ENCODE results near the gene TET2. TPM values are rescaled to one million over a fixed set of nuclear protein-coding genes. Genes with fewer than 3 reads are reported as not detected.

Gene TET2
- polyA plus RNA-seq, 1 donor: 33.3 TPM

GRCh38 chr4:105140684-105141490 lies 5.8 kb upstream of the TET2 start:
- DNase-seq: peak; percentile 45

- peak; percentile 30 for DNase-seq
Measured at GRCh38 chr4:105145156-105145902, 1.3 kb upstream of the TET2 start.

DNA sequence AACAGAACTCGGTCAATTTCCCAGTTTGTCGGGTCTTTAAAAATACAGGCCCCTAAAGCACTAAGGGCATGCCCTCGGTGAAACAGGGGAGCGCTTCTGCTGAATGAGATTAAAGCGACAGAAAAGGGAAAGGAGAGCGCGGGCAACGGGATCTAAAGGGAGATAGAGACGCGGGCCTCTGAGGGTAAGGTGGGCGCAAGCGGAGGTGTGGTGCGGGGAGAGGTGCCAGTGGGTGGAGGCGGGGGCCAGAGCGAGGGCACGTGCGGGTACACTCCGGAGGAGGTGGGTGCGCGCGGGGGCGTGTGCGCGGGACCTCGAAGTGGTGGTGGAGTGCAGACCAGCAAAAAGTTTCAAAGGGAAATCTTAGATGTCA lies 787 bp upstream of the TET2 start:
- no peak for DNase-seq

GRCh38 chr4:105147016-105147552 lies 408 bp downstream of the TET2 start:
- DNase-seq: peak; percentile 70

GRCh38 chr4:105147553-105148161 lies 981 bp downstream of the TET2 start:
- DNase-seq: no peak

GRCh38 chr4:105148356-105148755 lies 1.7 kb downstream of the TET2 start:
- no peak for DNase-seq

- DNase-seq: no peak
Measured at GRCh38 chr4:105148776-105149175, 2.1 kb downstream of the TET2 start.

DNA sequence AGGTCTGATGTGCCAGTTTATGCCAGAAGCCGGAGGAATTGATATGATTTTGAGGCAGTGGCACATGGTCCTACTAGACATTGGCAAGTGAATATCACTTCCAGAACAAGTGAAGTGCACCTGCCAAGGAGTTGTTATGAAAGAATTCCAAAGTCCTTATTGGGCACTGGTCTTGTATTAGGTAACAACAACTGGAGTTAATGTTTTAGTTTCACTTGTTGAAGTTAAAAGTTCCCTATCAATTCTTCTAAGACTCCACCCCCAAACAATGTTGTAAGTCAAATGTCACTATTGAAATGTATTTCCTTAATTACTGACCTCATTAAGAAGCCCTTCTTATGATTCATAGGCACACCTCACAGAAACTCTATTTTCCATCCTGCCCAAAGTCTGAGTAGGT lies 3.1 kb downstream of the TET2 start:
- no peak for DNase-seq

GRCh38 chr4:105150503-105150902 lies 3.8 kb downstream of the TET2 start:
- DNase-seq: peak; percentile 24

DNA sequence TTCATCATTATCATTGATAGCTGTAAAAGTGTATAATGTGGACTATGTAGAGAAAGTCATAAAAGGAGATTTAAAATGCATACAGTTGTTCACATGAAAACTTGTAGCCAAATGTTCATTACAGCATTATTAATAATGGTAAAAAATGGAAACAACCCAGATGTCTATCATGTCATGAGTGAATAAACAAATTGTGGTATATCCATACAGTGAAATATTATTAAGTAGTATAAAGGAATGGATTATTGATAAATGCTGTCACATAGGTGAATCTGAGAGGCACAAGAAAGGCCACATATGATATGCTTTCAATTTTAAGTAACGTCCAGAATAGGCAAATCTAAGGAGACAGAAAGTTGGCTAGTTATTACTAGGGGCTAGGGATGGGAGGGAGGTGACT lies 7.1 kb downstream of the TET2 start:
- DNase-seq: no peak

GRCh38 chr4:105154576-105154975 lies 7.9 kb downstream of the TET2 start:
- no peak for DNase-seq

- no peak for DNase-seq
Measured at GRCh38 chr4:105155426-105155825, 8.8 kb downstream of the TET2 start.

GRCh38 chr4:105158837-105159236 lies 12.2 kb downstream of the TET2 start:
- DNase-seq: no peak

DNA sequence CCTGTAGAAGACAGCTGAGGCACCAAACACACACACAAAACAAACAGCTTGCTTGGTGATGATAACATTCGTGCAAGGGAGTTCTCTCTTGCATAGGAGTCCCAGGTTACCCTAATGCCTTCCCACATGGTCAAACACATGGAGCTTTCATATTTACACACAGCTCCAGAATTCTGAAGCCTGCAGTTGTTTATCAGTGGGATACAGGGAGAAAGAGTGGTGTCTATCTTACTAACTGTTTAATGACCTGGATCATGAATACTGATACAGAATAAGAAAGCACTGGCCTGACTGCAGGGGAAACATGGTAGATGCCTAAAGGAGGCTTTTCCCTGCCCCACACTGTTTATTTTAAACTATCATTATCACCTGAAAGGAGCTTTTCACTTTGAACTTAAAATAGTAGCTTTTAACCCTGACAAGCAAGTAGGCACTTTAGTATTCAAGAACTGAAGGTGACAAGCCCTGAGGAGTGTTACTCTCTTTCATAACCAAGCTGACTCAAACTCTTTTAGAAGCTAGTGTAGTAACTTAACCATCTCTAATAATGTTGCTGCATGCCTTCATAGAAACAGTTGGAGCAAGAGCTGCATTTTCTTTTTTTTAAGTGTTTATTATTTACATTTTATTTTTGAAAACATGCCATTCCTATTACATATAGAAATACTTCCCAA lies 15.6 kb downstream of the TET2 start:
- no peak for DNase-seq

GRCh38 chr4:105164548-105164947 lies 17.9 kb downstream of the TET2 start:
- DNase-seq: no peak

- DNase-seq: no peak
Measured at GRCh38 chr4:105166066-105166465, 19.4 kb downstream of the TET2 start.

- DNase-seq: no peak
Measured at GRCh38 chr4:105170711-105171110, 24.0 kb downstream of the TET2 start.

DNA sequence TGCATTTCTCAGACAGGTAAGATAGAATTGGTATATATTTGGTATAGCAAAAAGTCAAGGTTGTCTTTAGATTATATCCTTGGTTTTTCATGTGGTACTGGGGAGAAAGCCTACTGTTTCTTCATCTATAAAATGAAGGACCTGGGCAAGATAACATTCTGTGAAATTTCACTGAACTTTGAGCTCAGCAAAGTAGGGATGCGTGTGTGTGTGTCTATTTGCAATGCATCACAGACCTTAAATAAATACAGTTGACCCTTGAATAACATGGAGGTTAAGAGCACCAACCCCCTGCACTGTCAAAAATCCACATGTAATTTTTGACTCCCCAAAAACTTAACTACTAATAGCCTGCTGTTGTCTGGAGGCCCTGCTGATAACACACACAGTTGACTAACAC lies 25.2 kb downstream of the TET2 start:
- DNase-seq: no peak

DNA sequence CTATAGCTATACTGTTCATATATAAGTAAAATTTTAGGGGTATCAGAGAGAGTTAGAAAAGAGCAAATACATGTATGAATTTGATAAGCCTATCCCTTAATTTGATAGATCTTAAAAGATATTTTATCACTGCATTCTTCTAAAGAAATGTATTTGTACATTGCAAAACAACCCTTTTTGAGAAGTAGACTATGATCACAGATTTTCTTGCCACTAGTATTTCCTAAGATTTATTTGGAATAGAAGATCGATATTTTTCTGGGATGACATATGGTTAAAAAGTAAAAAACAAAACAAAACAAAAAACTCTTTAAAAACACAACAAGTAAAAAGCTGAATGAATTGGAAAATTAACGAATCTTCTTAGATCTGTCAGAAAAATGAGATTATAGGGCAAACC lies 27.4 kb downstream of the TET2 start:
- DNase-seq: no peak

GRCh38 chr4:105179539-105180401 lies 33.1 kb downstream of the TET2 start:
- DNase-seq: no peak

DNA sequence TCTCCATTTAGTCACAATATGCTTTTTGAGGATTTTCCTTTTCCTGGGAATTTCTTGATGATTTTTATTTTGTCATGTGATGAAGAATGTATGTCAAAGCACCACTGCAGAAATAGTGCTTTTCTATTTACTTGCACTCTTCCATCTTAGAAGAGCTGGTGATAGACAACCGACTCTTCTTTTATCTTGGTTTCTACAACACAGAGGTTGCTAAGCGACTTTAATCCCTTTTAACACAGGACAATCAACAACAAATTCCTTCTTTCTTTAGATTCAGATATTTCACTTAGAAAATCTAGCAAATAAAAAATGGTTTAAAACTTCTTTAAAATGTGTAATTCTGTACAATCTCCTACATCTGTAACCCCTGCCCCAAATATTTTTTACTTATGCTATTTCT lies 34.6 kb downstream of the TET2 start:
- no peak for DNase-seq

- DNase-seq: no peak
Measured at GRCh38 chr4:105182211-105182610, 35.5 kb downstream of the TET2 start.

Measured in hindlimb muscle (tissue), 1 donor.